NT2/D1 (cell line): ENCODE results near the gene EPHB4.

Experiments used
- YY1 ChIP-seq: IDR thresholded peaks from 2 replicates; pipeline ENCODE4 v1.6.1; 2011; ENCODE audit not compliant: insufficient read length, insufficient read depth
- ZNF274 ChIP-seq: IDR thresholded peaks from 2 replicates; pipeline ENCODE4 v1.6.1; 2011; ENCODE audit warnings: mild to moderate bottlenecking, low read depth, low read length

- TF ChIP-seq ZNF274 (no peak), YY1 (peak; percentile 93)
Observed at GRCh38 chr7:100837099-100837836, 9.9 kb upstream of the EPHB4 start.
